GM18511 (cell line): ENCODE results near the gene GRIK2.

ENCODE experiments used
- ATAC-seq: cut with Tn5 transposase; IDR thresholded peaks from one replicate; pipeline ENCODE4 v1.9.1; 2021; ENCODE audit warnings: mild to moderate bottlenecking, moderate library complexity; ENCODE audit not compliant: unreplicated experiment

Gene GRIK2

GRCh38 chr6:101453221-101453620, 59.7 kb downstream of the GRIK2 start:
- no peak for ATAC-seq

GRCh38 chr6:101454106-101454676, 60.7 kb downstream of the GRIK2 start:
- no peak for ATAC-seq

DNA sequence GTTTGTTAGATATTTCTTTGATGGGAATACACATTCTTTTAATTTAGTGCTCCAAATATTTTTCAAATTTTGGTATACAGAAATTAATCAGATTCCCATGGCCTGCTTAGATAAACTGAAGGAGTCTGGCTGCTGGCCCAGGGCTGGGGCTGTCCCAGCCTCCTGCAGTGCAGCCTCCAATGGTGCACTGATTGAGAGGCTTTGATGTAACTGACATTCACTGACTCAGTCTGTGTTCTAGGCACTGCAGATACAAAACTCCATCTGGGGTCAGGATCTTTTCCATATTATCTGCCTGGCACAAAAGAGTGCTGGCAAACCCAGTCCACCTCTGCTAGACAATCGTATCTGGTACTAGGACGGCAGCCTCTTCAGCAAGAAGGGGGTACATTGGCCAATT, 64.8 kb downstream of the GRIK2 start:
- ATAC-seq = no peak

GRCh38 chr6:101458826-101459225, 65.3 kb downstream of the GRIK2 start:
- ATAC-seq = no peak

- ATAC-seq = no peak
These were observed 69.1 kb downstream of the GRIK2 start for GRCh38 chr6:101462576-101462975.

DNA sequence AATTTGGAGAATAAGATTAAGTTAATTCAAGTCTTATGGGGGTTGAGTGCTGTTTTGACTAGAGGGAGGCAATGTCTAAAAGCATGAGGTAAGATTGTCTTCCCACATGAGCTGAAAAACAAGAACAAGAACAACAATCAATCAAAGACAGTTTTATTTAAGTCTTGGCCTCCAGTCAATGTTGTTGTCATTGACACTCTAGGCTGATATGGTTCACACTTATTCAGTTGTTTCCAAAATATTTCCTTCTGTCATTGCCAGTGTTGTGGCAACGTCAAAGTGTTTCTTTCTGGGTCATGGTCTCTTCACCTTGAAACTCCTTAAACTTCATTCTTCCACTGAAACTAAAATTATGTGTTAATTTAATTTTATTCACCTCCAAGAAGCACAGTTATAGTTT, 72.4 kb downstream of the GRIK2 start:
- ATAC-seq = no peak

- ATAC-seq = no peak
These were observed 83.9 kb downstream of the GRIK2 start for GRCh38 chr6:101477436-101477835.

- no peak for ATAC-seq
These were observed 85.4 kb downstream of the GRIK2 start for GRCh38 chr6:101478891-101479290.

DNA sequence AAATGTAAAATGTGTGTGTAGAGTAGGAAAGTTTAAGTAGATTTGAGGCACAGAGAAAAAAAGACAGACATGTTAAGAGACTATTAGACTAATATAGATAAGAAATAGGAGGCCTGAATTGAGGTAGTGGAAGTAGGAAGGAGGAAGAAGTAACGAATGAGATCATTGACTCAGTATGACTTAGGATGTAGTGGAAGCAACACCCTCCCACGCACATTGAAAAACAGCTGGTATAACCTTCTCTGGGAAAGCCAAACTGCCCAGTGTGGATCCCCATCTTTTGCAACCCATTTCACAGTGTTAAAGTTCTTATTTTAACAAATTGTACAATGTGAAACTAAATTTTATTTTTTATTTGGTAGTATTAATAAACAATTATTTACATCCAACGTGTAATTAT, 89.1 kb downstream of the GRIK2 start:
- no peak for ATAC-seq

DNA sequence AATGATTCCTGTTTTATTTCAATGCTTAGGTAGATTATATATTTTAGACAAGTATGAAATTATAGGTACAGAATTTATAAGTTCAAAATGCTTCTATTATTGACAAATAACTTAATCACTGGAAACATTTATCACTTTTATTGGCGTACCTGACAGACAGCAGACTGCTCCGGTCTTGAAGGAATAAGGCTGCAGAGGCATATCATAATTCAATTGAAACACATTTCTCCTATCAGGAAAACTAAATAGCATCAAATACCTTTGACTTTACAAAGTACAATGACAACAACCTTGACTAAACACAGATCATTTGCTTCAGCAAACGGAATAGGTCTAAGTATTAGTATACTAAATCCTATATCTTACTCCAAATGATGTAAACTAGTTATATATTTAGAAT, 91.3 kb downstream of the GRIK2 start:
- no peak for ATAC-seq

GRCh38 chr6:101486124-101486523, 92.6 kb downstream of the GRIK2 start:
- ATAC-seq = no peak

DNA sequence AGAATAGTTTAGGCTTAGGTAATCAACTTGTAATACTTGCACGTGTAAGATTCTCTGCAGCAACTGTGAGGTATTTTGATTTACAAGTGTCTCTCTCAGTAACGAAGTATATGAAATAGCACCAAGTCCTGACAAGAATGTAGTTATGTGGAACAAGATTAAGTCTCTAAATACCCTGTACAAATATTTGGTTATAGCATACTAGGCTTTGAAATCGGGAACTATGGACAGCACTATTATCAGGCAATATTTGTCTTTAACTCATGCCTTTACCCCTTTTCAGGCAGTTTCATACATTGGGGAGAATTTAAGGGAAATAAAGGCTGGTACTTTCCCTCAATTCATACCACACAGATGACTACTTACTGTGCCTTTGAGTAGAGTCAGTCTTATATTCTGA, 93.2 kb downstream of the GRIK2 start:
- no peak for ATAC-seq

GRCh38 chr6:101489456-101489855, 95.9 kb downstream of the GRIK2 start:
- ATAC-seq = no peak

DNA sequence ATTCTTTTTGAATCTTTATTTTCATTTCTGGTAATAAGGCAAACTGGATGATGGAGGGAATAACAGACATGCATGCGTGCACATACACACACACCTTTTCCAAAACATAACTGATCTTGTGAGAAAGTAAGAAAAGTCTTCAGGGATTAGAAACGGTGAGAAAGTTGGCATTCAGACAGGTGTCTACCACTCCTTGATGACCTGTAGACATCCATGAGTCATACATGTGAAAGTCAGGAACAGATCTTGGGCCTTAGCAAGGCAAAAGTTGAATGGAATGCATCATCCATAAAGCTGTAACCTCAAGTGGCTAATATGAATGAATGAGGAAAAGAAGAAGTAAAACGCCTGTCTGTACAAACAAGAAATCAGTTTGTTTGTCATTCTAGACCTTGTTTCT, 97.3 kb downstream of the GRIK2 start:
- no peak for ATAC-seq

GRCh38 chr6:101502818-101503217, 109.3 kb downstream of the GRIK2 start:
- ATAC-seq = no peak

DNA sequence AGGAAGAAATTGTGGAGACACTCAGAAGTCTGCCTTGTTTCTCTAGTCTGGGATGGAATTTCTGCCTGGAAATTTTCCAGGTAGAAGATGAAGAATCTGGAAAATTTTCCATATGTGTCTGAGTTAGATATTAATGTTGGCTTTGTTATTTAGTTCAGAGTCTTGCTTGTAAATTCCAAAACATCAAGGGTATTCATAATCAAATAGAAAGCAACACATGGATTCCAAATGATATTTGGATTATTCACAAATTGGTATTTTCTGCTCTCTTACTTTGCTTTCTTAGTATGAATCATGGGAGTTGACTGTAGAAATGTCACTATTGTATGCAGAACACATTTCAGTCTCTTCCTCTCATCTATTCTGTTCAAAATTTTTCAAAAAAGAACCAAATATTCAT, 116.0 kb downstream of the GRIK2 start:
- ATAC-seq = no peak

DNA sequence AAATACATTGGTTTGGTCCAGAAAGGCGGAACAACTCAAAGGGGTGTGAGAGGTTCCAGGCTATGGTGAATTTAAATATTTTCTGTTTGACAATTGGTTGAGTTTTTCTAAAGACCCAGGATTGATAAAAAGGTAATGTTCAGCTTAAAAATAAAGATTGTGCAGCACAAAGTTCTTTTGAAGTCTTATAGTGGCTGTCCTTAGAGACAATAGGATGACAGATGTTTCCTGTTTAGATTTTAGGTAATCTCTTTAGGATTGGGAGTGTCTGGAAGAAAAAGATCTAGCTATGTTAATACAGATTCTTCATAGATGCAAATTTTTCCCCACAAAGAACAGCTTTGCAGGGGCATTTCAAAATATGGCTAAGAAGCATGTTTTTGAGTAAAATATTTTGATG, 119.7 kb downstream of the GRIK2 start:
- no peak for ATAC-seq

GRCh38 chr6:101516578-101516977, 123.1 kb downstream of the GRIK2 start:
- no peak for ATAC-seq

DNA sequence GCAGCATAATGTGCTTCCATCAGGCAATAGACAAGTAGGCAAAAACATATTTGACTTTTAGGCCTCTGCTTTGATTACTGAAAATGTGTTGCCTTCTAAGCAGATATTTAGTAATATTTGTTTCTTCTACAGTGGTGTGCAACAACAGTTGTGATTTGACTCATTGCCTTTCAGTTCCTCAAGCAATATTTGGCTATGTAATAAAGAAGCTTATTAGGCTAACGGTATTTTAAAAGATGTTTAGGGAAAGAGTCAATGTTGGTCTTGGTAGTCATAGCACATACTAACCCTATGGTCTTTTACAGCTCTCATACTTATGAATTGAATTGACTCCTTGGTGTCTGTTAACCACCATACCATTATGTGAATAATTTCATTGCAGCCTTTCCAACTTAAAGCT, 124.1 kb downstream of the GRIK2 start:
- ATAC-seq = peak; percentile 72

GRCh38 chr6:101522254-101522653, 128.7 kb downstream of the GRIK2 start:
- no peak for ATAC-seq

DNA sequence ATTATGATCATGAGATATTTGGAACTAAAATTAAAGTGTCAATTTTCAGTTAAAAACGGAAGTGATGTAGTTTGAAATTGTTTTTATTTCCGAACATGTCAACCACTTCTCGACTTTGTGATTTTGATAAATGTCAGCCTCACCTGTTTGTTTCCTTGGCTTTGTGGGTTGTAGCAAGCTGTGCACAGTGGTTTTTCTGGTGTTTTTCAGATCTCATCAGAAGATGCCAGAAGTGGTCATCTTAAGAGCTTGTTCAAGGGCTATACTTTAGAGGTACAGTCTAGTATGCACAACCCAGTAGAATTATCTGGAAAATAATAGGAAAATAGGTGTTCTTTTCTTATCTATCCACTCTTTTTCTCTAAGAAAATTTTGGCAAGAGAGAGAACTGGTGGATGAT, 134.0 kb downstream of the GRIK2 start:
- no peak for ATAC-seq

DNA sequence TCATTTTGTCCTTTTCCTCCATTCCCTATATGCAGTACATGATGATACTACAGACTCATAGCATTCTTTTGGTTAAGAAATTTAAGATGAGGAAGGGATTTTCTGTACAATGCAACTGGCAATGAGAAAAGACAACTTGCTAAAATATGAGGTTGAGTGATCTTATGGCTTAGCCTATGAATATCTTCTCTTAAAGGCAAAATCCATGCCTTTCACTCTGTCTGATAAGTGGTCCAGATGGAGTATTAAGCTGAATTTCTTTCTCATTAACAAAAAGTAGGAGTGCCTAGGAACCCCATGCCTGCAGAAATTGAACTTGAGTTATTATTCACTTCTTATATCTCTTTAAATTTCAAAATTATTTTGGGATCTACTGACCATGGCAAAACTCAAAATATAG, 135.3 kb downstream of the GRIK2 start:
- ATAC-seq = no peak

DNA sequence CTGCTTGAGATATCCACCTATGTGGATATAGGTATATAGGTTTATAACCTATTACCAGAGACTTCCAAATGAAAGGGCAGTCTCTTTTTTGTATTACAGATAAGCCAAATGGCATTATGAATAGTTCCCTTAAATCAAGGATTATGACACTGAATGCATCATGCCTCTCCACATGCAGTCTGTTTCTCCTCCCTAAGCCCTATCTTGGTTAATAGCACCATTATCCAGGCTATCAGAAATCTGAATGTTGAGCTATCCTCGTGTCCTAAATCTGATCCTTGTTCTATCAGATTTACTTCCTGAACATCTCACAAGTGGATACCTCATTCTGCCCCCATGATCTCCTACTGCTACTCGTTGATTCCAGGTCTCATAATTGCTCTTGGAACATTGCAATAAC, 138.0 kb downstream of the GRIK2 start:
- ATAC-seq = no peak

DNA sequence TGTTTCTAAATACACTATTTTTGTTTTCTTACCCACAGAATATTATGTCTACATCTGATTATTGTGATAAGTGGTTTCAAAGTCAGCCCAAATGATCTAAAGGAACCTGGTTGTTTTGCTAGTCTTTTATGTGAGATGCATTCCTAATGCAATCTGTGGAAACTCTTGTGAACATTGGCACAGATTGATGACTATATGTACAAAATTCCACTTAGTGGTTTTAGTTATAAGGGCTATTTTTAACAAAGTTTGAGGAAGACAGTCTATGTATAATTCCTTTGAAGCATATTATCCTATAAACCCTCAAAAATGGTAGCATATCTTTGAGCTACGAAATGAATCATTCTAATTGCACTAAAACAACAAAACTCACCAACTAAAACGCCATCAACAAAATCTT, 140.9 kb downstream of the GRIK2 start:
- no peak for ATAC-seq
